Islet precursor cell (in vitro differentiated cells): ENCODE data around the gene ARL5A.
"Not testable (repeated sequence)": the region's sequence is repeated elsewhere in the genome, so short reads cannot be mapped to it uniquely, and the experiment has no call there.

Experiments used
- DNase-seq: peaks from one replicate; pipeline ENCODE4 v3.0.0-alpha.2; 2018

ARL5A gene

GRCh38 chr2:151794422-151794821 is 33.8 kb downstream of the ARL5A start:
- DNase-seq = not testable (repeated sequence)

- DNase-seq = no peak
Measured at GRCh38 chr2:151793123-151793522, 35.1 kb downstream of the ARL5A start.

DNA sequence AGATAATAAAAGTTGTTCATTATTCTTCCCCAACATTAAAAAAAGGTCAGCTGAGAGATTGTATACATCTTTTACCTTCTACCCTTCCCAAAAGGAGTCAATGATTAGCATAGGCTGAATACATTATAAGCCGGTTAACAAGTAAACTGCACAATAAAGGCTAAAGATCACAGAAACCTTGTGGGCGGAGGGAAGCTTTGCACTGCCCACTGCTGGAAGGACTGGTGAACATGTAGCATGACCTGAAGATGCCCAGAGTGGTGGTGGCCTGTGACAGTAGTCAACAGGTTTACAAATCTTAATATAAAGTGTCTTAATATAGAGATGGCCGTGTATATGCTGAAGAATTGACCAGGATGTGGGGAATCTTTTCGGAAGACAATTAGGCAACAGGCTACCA is 35.6 kb downstream of the ARL5A start:
- DNase-seq = no peak

GRCh38 chr2:151791545-151791944 is 36.7 kb downstream of the ARL5A start:
- DNase-seq = no peak

- no peak for DNase-seq
Measured at GRCh38 chr2:151790689-151791088, 37.5 kb downstream of the ARL5A start.

GRCh38 chr2:151789055-151789834 is 39.0 kb downstream of the ARL5A start:
- no peak for DNase-seq

DNA sequence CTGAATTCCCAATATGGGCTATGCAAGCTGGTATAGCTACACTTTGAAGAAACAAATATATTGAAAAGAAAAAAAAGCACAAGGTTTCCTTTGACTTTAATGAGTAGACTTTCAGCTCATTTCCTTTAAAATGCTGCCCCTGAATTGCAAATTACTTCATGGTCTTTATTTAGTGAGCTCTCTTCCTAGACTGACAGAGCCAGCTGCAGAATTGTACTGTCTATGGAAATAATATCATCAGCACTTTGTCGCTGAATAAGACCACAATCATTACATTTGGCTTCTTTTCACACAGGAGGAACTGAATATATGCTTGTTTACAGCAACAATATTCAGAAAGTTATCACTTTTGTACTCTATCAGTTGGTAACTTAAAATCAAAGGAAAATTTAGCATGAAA is 41.7 kb downstream of the ARL5A start:
- DNase-seq = no peak

DNA sequence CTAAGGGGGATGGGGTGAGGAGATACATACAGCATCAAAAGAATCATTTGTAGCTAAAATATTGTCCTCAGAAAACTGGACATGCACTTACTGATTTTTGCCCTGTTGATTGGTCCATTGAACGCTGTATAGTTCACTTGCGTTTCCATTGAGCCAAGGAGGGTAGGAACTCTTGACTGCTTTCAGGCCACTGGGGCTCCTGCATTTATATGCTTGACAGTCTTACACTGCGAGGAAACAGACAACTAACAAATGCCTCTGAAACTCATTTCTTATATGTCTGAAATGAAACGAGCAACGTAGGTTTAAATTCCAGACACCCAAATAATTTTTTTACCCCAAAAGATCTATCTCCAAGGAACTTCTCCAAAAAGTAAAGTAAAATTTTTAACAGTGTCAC is 42.1 kb downstream of the ARL5A start:
- no peak for DNase-seq

DNA sequence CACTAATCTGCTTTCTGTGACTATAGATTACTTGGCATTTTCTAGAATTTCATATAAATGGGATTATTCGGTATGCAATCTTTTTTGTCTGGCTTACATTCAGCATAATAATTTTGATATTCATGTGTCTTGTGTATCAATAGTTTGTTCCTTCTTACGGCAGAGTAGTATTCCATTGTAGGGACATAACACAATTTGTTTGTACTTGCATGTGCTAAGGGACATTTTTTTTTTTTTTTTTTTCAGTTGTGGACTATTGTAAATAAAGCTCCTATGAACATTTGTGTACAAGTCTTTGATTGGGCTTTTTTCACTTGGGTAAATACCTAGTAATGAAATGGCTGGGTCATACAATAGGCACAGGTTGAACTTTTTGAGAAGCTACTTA is 45.1 kb downstream of the ARL5A start:
- no peak for DNase-seq

DNA sequence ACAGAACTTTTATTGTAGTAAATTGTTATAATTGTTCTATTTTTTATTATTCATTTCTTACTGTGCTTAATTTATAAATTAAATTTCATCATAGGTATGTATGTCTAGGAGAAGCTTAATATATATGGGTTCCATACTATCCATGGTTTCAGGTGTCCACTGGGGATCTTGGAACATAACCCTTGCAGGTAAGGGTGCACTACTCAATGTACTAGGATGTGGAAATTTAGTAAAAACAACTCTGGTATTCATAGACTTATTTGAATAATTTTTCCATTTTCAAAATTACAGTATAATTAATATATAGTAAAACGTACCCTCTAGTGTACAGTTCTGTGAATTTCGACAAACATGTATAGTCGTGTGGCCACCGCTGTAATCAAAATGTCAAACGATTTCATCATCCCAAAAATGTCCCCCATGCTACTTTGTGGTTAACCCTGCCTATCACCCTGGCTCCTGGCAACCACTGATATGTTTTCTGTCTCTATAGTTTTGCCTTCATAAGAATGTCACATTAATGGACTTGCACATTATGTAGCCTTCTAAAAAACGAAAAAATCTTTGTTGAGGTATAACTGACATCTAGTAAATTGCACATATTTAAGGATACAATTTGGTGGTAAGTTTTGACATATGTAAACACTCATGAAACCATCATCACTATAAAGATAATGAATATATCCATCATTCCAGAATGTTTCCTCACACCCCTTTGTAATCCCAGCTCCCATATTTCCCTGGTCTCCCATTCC is 45.7 kb downstream of the ARL5A start:
- no peak for DNase-seq

DNA sequence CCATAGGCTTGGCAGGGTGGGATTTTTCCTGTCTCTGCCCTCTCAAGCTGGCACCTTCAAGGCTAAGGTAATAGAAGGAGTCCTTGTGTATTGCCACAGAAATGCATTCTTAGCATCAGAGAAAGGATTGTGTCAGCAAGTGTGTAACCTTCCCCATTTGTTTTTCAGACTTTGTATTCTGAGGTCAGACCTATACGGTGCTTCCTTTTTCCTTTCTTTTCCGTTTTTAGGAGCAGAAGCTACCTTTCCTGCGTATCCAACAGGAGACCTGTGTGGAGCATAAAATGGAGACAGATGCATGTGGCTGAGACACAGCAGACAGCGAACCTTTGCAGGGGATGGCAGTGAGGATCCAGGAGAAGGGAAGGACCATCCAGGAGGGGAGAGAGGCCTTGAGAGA is 46.6 kb downstream of the ARL5A start:
- no peak for DNase-seq

GRCh38 chr2:151780938-151781337 is 47.3 kb downstream of the ARL5A start:
- DNase-seq = no peak

GRCh38 chr2:151777935-151778334 is 50.3 kb downstream of the ARL5A start:
- no peak for DNase-seq

- no peak for DNase-seq
Measured at GRCh38 chr2:151777487-151777886, 50.7 kb downstream of the ARL5A start.

DNA sequence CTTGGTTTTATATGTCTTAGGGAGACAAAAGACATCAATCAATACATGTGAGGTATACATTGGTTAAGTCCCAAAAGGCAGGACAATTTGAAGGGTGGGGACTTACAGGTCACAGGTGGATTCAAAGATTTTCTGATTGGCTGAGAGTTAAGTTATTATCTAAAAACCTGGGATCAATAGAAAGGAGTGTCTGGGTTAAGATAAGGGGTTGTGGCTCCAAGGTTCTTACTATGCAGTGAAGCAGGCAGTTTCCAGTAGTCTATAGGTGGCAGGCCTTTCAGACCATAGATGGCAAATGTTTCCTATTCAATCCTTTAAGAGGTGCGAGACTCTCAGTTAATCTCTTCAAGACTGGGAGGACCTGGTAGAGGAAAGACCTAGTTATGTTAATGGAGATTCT is 51.9 kb downstream of the ARL5A start:
- no peak for DNase-seq

DNA sequence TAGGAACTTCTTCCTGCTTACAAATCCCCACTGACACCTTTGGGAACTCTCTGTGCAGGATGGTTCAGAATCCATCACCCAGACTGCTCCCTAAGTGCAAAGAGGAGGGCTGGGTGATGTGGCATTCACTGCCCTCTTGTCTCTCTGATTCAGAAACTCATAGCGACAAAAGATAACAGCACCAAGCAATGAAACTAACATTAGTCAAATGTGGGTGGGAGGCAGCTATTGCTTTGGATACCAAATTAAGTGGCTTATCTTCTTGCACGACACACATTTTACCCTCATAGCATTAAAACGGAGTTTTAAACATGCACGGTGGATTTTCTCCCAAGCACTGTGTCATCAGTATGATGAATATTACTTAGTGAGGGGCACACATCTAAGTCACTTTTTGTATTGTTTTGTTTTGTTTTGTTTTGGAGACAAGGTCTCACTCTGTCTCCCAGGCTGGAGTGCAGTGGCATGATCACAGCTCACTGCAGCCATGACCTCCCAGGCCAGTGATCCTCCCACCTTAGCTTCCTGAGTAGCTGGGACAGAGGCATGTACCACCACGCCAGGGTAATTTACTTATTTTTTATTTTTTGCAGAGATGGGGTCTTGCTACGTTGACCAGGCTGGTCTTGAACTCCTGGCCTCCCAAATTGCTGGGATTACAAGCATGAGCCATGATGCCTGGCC is 53.0 kb downstream of the ARL5A start:
- no peak for DNase-seq

DNA sequence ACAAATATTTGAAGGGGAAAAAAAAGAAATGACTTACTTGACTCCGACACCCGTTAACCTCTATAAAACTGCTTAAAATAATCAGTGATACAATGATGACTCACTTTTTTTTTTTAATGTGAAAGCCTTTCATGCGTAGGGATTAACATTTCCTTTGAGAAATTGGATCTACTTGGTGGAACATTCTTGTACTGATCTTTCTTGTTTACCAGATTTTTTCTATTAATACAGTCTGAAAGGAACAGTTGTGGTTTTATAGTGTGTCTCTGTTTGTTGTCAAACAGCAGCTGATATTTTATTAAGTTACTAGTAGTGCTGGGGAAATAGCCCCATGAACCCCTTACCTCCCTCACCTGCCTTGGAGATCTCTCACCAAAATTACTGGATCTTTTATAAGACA is 53.7 kb downstream of the ARL5A start:
- no peak for DNase-seq

DNA sequence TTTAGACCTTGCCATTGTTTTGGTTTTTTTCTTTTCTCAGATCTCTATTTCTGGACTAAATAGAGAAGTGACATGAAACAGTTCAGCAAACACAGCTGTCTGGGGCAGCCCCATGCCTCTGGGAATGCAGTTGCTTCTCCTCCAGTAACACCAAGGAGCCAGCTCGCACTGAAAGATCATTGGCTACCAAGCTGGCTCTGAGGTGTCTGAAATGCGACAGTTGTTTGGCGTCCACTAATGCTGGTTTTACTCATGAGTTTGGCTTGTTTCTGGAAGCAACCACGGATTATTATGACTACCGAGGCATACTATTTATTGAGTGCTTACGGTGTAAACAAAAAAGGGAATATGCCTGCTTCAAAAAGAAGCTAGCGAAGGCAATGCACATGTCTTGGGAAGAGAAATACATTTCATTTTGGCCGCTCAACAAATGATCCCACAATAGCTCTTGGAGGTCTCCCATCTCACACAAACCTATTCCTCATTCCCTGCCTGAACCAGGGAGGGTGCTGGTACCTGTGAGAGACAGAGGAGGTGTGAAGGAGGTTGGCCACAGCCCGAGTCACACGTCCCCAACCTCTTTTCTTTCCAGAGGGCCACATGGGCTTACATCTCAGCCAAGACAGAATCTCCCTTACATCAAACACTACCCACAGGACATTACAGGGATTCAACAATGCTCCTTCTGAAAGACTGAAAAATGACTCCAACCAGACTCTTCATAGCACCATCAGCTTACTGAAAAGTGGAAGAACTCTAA is 56.4 kb downstream of the ARL5A start:
- DNase-seq = no peak

GRCh38 chr2:151770995-151771394 is 57.2 kb downstream of the ARL5A start:
- DNase-seq = no peak

GRCh38 chr2:151769606-151770005 is 58.6 kb downstream of the ARL5A start:
- DNase-seq = no peak

DNA sequence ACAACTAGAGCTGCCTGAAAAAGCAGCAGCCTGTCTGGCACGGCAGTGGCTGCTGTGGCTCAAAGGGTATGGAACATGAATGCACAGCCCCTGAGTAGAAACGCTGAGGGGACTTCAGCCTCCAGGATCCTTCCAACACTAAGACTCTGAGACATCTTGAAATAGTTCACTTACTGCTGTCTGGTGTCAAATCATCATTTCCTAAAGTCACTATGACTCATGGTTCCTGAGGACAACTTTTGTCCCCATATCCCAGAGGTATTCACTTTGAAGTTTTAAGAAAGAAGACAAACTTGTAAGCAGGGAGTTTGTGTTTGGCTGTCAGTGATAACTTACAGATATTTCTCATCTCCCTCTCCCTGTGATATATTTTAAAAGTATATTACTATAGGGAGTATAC is 60.7 kb downstream of the ARL5A start:
- no peak for DNase-seq

DNA sequence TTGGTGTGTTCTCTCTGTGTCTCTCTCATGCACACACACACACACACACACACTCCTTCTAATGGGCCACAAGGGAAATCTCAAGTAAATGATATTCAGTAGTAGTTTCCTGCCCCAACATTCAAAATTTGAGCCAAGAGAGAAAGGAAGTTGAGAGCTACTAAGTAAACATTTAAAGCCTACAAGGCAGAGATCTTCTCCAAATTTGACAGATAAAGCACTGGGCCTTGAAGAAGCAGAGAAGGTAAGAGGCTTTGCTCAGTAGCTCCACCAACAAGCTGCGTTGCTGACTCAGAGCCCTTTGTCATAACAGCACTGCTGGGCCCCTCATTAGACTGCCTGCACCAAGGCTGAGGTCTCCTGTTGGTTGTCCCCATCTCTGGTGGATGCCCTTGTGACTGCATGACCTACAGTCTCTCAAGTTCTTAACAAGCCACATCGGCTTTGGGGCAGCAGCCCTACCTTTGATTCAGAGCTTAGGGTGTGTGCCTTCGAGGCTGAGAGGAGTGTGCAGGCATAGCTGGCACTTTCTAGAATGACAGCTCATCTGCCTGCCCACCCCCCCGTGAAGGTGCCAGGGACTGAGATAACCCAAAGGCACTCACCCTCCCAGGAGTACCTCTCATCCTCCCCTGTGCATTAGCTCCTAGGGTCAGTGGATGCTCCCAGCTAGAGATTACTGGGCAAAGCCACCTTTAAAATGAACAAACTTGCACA is 61.6 kb downstream of the ARL5A start:
- no peak for DNase-seq
